Panc1 (cell line): ENCODE results near the gene DCAKD.

Experiments used
- POLR2AphosphoS5 ChIP-seq: IDR thresholded peaks from 2 replicates; pipeline ENCODE4 v1.6.1; 2012; ENCODE audit warnings: mild to moderate bottlenecking, low read depth, low read length, moderate library complexity
- SIN3A ChIP-seq: IDR thresholded peaks from 2 replicates; pipeline ENCODE4 v1.6.1; 2012; ENCODE audit warnings: low read depth, mild to moderate bottlenecking, low read length, moderate library complexity, borderline replicate concordance; ENCODE audit not compliant: insufficient read depth
- TCF7L2 ChIP-seq: IDR thresholded peaks from 2 replicates; pipeline ENCODE4 v1.6.1; 2011; ENCODE audit warnings: mild to moderate bottlenecking, low read depth, low read length, inconsistent platforms
- TF ChIP-seq, protein P1 (sequence below): fragments of 450-650 bp; IDR thresholded peaks from 2 replicates; pipeline ENCODE4 v1.5.1; 2017; ENCODE audit warnings: mild to moderate bottlenecking
- TF ChIP-seq, protein P2 (sequence below), 2 experiments: IDR thresholded peaks; 2 replicates each; pipeline ENCODE4 v1.6.1; 2011 to 2012; ENCODE audit warnings: low read depth in 2 of 2, control low read depth in 1 of 2, low read length in 1 of 2, mild to moderate bottlenecking in 1 of 2, moderate library complexity in 1 of 2; ENCODE audit not compliant: insufficient read depth in 1 of 2

GRCh38 chr17:45091778-45092425, 40.5 kb upstream of the DCAKD start:
- TF ChIP-seq TCF7L2 (no peak), POLR2AphosphoS5 (no peak), SIN3A (no peak)
- TF ChIP-seq, protein P1, sequence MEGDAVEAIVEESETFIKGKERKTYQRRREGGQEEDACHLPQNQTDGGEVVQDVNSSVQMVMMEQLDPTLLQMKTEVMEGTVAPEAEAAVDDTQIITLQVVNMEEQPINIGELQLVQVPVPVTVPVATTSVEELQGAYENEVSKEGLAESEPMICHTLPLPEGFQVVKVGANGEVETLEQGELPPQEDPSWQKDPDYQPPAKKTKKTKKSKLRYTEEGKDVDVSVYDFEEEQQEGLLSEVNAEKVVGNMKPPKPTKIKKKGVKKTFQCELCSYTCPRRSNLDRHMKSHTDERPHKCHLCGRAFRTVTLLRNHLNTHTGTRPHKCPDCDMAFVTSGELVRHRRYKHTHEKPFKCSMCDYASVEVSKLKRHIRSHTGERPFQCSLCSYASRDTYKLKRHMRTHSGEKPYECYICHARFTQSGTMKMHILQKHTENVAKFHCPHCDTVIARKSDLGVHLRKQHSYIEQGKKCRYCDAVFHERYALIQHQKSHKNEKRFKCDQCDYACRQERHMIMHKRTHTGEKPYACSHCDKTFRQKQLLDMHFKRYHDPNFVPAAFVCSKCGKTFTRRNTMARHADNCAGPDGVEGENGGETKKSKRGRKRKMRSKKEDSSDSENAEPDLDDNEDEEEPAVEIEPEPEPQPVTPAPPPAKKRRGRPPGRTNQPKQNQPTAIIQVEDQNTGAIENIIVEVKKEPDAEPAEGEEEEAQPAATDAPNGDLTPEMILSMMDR: no peak
- TF ChIP-seq, protein P2, sequence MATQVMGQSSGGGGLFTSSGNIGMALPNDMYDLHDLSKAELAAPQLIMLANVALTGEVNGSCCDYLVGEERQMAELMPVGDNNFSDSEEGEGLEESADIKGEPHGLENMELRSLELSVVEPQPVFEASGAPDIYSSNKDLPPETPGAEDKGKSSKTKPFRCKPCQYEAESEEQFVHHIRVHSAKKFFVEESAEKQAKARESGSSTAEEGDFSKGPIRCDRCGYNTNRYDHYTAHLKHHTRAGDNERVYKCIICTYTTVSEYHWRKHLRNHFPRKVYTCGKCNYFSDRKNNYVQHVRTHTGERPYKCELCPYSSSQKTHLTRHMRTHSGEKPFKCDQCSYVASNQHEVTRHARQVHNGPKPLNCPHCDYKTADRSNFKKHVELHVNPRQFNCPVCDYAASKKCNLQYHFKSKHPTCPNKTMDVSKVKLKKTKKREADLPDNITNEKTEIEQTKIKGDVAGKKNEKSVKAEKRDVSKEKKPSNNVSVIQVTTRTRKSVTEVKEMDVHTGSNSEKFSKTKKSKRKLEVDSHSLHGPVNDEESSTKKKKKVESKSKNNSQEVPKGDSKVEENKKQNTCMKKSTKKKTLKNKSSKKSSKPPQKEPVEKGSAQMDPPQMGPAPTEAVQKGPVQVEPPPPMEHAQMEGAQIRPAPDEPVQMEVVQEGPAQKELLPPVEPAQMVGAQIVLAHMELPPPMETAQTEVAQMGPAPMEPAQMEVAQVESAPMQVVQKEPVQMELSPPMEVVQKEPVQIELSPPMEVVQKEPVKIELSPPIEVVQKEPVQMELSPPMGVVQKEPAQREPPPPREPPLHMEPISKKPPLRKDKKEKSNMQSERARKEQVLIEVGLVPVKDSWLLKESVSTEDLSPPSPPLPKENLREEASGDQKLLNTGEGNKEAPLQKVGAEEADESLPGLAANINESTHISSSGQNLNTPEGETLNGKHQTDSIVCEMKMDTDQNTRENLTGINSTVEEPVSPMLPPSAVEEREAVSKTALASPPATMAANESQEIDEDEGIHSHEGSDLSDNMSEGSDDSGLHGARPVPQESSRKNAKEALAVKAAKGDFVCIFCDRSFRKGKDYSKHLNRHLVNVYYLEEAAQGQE (IDR thresholded peaks at IDR 0.05; ENCODE audit: insufficient read depth in 1 of 2, low read depth in 2 of 2, low read length in 1 of 2): no peak
